Adrenal gland (tissue), 12 donors: ENCODE measurements around the gene CCDC117. TPM values are rescaled to one million over a fixed set of nuclear protein-coding genes. Genes with fewer than 3 reads are reported as not detected.
"Not testable (repeated sequence)": the region's sequence is repeated elsewhere in the genome, so short reads cannot be mapped to it uniquely, and the experiment has no call there.

ENCODE experiments used
- DNase-seq, 7 donors: peaks; one replicate each; pipeline ENCODE4 v3.0.0-alpha.2; 2019 to 2020
- H3K27ac ChIP-seq, 5 donors: fragments of 200-600 bp; sonication (generic) in 4 of 5; 1 replicate in 3 of 5; 2 replicates in 2 of 5; pipeline versions ENCODE4 v1.5.1 to v1.8.0; 2016 to 2020; ENCODE audit warnings: mild to moderate bottlenecking in 1 of 5
- H3K27me3 ChIP-seq: fragments of 200-600 bp; 2 replicates; pipeline ENCODE4 v1.8.0; 2021
- H3K36me3 ChIP-seq, 2 donors: fragments of 200-600 bp; replicated peaks in 1 of 2; 1 replicate in 1 of 2; 2 replicates in 1 of 2; pipeline versions ENCODE4 v1.5.1 to v1.8.0; 2018 to 2022
- H3K4me1 ChIP-seq, 2 donors: fragments of 200-600 bp; replicated peaks in 1 of 2; 1 replicate in 1 of 2; 2 replicates in 1 of 2; pipeline versions ENCODE4 v1.5.1 to v1.8.0; 2018 to 2021
- H3K4me3 ChIP-seq, 4 donors: fragments of 200-600 bp; sonication (generic) in 3 of 4; one replicate each; pipeline ENCODE4 v1.5.1; 2016 to 2018
- H3K9me3 ChIP-seq, 3 donors: fragments of 200-600 bp; sonication (generic) in 1 of 3; replicated peaks in 1 of 3; 1 replicate in 2 of 3; 2 replicates in 1 of 3; pipeline versions ENCODE4 v1.5.1 to v1.8.0; 2016 to 2021
- POLR2A ChIP-seq, 2 donors: fragments of 450-650 bp; IDR thresholded peaks; one replicate each; pipeline ENCODE4 v1.6.1; 2017; ENCODE audit warnings: antibody characterized with exemption in 2 of 2, mild to moderate bottlenecking in 2 of 2, moderate library complexity in 1 of 2
- WGBS, 4 donors: extraction: QIAGEN DNeasy Blood & Tissue Kit in 2 of 4; methylation state at CpG; one replicate each; pipeline versions ENCODE4 v1.1.5 to v1.1.7; 2013 to 2017; 5-methylcytosine and 5-hydroxymethylcytosine counted together
- intact Hi-C, 2 donors: fragments of 100-400 bp; cut with DNase I; formaldehyde crosslinking; loops; one replicate each; pipeline versions ENCODE4 v1.14.1 to v1.15.0; 2022 to 2023
- polyA plus RNA-seq, 3 donors: library from polyadenylated mRNA; stranded (reverse); fragments of 200-250 nt in 2 of 3; fragments of 350-450 nt in 1 of 3; fragmentation: Illumina TruSeq in 1 of 3; extraction: RNeasy Lipid Tissue Mini Kit (QIAGEN cat#74804) in 1 of 3; gene quantifications; one replicate each; pipeline ENCODE4 v1.2.3, GENCODE V29; 2013 to 2014
- total RNA-seq, 9 donors: library from RNA; depleted of rRNA in 4 of 9; stranded (reverse); fragments of >200 nt in 4 of 9; fragments of 120-200 nt in 1 of 9; fragmentation: NEBNext Ultra II Directional in 1 of 9; extraction: Animal tissue kit (Norgen Biotek cat#: 25700) in 1 of 9; gene quantifications; one replicate each; pipeline versions ENCODE4 v1.1.0 to v1.2.4, GENCODE V29; 2013 to 2023
- TF ChIP-seq, protein P1 (sequence below), 6 experiments: fragments of 450-650 bp in 4 of 6; fragments of 200-600 bp in 2 of 6; sonication (generic) in 1 of 6; IDR thresholded peaks; 1 replicate in 5 of 6; 2 replicates in 1 of 6; pipeline versions ENCODE4 v1.5.1 to v1.8.0; 2016 to 2021; ENCODE audit warnings: antibody characterized with exemption in 6 of 6, mild to moderate bottlenecking in 2 of 6, moderate library complexity in 1 of 6
- donor health status: healthy with polysubstance abuse.
- donor health status: Bipolar disorder and iron deficiency.
- donor health status: DM: yes; HTN: yes; CAD: no.
- donor health status: DM: no; HTN: no; CAD: no.
- donor health status: DM: no; HTN: no; CAD: no.
- donor health status: DM: yes; HTN: yes; CAD: no.

Gene CCDC117
- total and polyA plus RNA-seq, 12 donors = 9.0 to 38.0 (median 23.1) TPM

DNA sequence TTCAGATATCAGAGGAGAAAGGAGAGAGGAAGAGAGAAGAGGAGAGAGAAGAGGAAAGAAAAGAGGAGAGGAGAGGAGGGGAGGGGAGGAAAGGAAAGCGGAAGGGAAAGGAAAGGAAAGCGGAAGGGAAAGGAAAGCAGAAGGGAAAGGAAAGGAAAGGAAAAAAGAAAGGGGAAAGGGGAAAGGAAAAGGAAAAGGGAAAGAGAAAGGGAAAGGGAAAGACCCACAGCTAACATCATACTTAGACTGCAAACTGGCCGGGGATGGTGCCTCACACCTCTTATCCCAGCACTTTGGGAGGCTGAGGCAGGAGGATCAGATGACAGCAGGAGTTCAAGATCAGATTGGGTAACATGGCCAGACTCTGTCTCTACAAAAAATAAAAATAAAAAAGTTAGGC, 42.3 kb upstream of the CCDC117 start:
- intact Hi-C loops = no loop called here
- Histone ChIP-seq H3K27ac (no peak overlapping the region), H3K4me3 (no peak overlapping the region), H3K27me3 (no peaks in the 10 kb centered on the region), H3K36me3 (no peaks in the 10 kb centered on the region), H3K4me1 (no peaks in the 10 kb centered on the region), H3K9me3 (no peaks in the 10 kb centered on the region)
- DNase-seq = no peak
- TF ChIP-seq, protein P1, sequence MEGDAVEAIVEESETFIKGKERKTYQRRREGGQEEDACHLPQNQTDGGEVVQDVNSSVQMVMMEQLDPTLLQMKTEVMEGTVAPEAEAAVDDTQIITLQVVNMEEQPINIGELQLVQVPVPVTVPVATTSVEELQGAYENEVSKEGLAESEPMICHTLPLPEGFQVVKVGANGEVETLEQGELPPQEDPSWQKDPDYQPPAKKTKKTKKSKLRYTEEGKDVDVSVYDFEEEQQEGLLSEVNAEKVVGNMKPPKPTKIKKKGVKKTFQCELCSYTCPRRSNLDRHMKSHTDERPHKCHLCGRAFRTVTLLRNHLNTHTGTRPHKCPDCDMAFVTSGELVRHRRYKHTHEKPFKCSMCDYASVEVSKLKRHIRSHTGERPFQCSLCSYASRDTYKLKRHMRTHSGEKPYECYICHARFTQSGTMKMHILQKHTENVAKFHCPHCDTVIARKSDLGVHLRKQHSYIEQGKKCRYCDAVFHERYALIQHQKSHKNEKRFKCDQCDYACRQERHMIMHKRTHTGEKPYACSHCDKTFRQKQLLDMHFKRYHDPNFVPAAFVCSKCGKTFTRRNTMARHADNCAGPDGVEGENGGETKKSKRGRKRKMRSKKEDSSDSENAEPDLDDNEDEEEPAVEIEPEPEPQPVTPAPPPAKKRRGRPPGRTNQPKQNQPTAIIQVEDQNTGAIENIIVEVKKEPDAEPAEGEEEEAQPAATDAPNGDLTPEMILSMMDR (IDR thresholded peaks at IDR 0.05) = no peak
- TF ChIP-seq POLR2A (IDR thresholded peaks at IDR 0.05) = no peak
- WGBS, 4 donors = 91 to 99% (median 96%) methylated on average over 3 of the region's 3 CpGs

DNA sequence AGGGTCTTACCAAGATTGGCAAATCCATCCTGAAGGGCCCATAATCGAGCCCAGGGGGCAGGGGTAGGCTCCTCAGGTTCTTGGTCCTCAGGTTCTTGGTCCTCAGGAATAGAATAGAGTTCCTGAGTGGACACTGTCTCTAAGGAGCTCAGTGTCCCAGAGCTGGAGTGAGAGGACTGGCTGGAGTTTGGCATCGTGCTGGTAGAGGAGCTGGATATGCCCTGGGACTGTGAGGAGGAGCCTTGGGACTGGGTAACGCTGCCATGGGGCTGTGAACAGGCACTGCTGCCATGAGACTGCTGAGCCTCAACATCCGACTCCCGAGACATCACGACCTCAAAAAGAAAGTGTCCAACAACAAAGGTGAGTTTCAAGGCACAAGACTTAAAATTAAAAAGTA, 38.1 kb upstream of the CCDC117 start:
- H3K27me3 ChIP-seq = no peaks in the 10 kb centered on the region
- H3K4me3 ChIP-seq = no peak overlapping the region
- H3K27ac ChIP-seq = no peak overlapping the region
- no peaks in the 10 kb centered on the region for H3K36me3 ChIP-seq
- TF ChIP-seq, protein P1 (IDR thresholded peaks at IDR 0.05) = no peak
- TF ChIP-seq POLR2A (IDR thresholded peaks at IDR 0.05) = no peak
- no peaks in the 10 kb centered on the region for H3K4me1 ChIP-seq
- no peaks in the 10 kb centered on the region for H3K9me3 ChIP-seq
- DNase-seq = no peak
- intact Hi-C loops = no loop called here
- 88 to 95% (median 91%) methylated on average over 6 of the region's 6 CpGs for WGBS, 4 donors

DNA sequence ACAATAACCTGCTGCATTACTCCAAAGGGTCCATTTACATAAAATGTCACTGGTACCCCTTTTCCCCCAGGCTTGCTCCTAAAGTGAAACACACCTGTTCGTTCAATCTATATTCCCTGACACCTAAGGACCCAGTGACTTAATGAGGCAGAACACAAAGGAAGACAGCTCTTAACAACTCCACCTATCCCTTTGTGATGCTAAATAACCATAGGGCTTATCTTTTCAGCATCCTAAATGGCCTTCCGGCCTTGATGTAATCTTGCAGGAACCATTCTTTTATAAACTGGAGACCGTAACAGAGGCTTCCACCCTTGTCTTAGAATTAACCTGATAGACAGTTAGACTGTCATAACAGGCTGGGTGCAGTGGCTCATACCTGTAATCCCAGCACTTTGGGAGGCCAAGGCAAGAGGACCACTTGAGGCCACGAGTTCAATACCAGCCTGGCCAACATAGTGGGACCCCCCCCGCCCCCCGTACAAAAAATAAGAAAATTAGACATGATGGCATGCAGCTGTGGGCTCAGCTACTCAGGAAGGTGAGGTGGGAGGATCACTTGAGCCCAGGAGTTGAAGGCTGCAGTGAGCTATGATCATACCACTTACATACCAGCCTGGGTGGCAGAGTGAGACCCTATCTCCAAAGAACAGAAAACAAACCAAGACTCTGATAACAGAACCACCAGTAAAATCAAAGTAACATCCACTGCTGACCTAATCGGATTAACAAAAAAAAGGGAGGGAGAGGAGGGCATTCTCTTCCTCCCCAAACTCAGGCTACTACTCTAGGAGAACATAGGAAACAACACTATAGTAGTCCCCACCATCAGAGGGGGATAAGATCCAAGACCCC, 36.0 kb upstream of the CCDC117 start:
- Histone ChIP-seq H3K4me1 (peaks cover 0 to 4% of the 10 kb centered on the region in 2 donors), H3K36me3 (no peaks in the 10 kb centered on the region), H3K9me3 (no peaks in the 10 kb centered on the region), H3K27me3 (no peaks in the 10 kb centered on the region), H3K4me3 (no peak overlapping the region), H3K27ac (no peak overlapping the region)
- WGBS, 4 donors = 72 to 94% (median 84%) methylated on average over 6 to 7 of the region's 7 CpGs
- TF ChIP-seq, protein P1 (IDR thresholded peaks at IDR 0.05) = no peak
- no peak for TF ChIP-seq POLR2A (IDR thresholded peaks at IDR 0.05)
- no peak for DNase-seq
- intact Hi-C loops = no loop called here

DNA sequence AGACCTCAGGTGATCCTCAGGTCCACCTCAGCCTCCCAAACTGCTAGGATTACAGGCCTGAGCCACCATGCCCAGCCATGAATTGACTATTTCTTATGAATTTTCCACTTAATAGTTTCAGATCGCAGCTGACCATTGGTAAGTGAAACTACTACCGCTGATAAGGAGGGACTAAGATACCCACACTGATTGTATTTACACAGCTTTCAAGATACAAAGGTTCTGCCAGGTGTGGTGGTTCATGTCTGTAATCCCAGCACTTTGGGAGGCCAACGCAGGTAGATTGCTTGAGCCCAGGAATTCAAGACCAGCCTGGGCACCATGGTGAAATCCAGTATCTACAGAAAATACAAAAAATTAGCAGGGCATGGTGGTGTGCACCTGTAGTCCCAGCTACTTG, 34.8 kb upstream of the CCDC117 start:
- no peak for DNase-seq
- intact Hi-C loops = no loop called here
- no peaks in the 10 kb centered on the region for H3K36me3 ChIP-seq
- 92 to 100% (median 97%) methylated on average over 3 of the region's 3 CpGs for WGBS, 4 donors
- H3K27me3 ChIP-seq = no peaks in the 10 kb centered on the region
- H3K27ac ChIP-seq = no peak overlapping the region
- H3K9me3 ChIP-seq = no peaks in the 10 kb centered on the region
- peaks cover 0 to 6% of the 10 kb centered on the region in 2 donors for H3K4me1 ChIP-seq
- TF ChIP-seq, protein P1 (IDR thresholded peaks at IDR 0.05) = no peak
- TF ChIP-seq POLR2A (IDR thresholded peaks at IDR 0.05) = no peak
- H3K4me3 ChIP-seq = no peak overlapping the region

DNA sequence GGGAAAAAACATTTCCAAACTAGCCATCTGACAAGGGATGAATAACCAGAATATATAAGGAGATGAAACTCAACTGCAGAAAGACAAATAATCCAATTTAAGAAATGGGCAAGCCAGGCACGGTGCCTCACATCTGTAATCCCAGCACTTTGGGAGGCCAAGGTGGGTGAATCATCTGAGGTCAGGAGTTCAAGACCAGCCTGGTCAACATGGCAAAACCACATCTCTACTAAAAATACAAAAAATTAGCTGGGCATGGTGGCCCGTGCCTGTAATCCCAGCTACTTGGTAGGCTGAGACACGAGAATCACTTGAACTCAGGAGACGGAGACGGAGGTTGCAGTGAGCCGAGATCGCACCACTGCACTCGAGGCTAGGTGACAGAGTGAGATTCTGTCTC, 33.6 kb upstream of the CCDC117 start:
- WGBS, 4 donors = 79 to 89% (median 83%) methylated on average over 8 of the region's 8 CpGs
- DNase-seq, H3K27me3 ChIP-seq, H3K4me3 ChIP-seq, H3K36me3 ChIP-seq, H3K27ac ChIP-seq, intact Hi-C loops, H3K9me3 ChIP-seq: not testable (repeated sequence)
- H3K4me1 ChIP-seq = peaks cover 4 to 13% of the 10 kb centered on the region in 2 donors
